ENCODE data around the gene BATF.

BATF gene

GRCh38 chr14:75535164-75535898, 13.1 kb downstream of the BATF start:
- Histone ChIP-seq H3K27ac (ENCODE audit: extremely low read depth, low read depth, low read length) (no peak overlapping the region), H3K36me3 (ENCODE audit: control insufficient read depth in 2 of 2, insufficient read depth in 1 of 2, low read length in 2 of 2) (no peaks in the 10 kb centered on the region), H3K4me3 (ENCODE audit: low read depth, low read length) (no peak overlapping the region), H3K9me3 (ENCODE audit: control insufficient read depth, insufficient read depth, low read depth, low read length) (no peaks in the 10 kb centered on the region), H3K4me1 (ENCODE audit: control insufficient read depth, insufficient read depth, low read length) (peaks cover 6% of the 10 kb centered on the region)
- POLR2A ChIA-PET: no interaction called here
- no peak for TF ChIP-seq GLIS2 (tag by site-specific recombination; IDR thresholded peaks at IDR 0.05)
- no peak for TF ChIP-seq ZNF23 (tag by site-specific recombination; IDR thresholded peaks at IDR 0.05; ENCODE audit: borderline replicate concordance)
- no peak for TF ChIP-seq ZNF785 (tag by site-specific recombination; IDR thresholded peaks at IDR 0.05)
- TF ChIP-seq SALL2 (tag by site-specific recombination; IDR thresholded peaks at IDR 0.05; ENCODE audit: borderline replicate concordance): no peak
- TF ChIP-seq PATZ1 (tag by site-specific recombination; IDR thresholded peaks at IDR 0.05): no peak
- no peak for TF ChIP-seq ZNF112 (tag by site-specific recombination; IDR thresholded peaks at IDR 0.05)
- TF ChIP-seq ZNF37A (tag by site-specific recombination; IDR thresholded peaks at IDR 0.05): no peak
- TF ChIP-seq ELK4 (IDR thresholded peaks at IDR 0.05; ENCODE audit: borderline replicate concordance, low read depth, low read length): no peak
- TF ChIP-seq ZBTB49 (tag by site-specific recombination; IDR thresholded peaks at IDR 0.05; ENCODE audit: low read depth): no peak
- TF ChIP-seq ZNF280D (tag by site-specific recombination; IDR thresholded peaks at IDR 0.05): no peak
- no peak for TF ChIP-seq ZNF791 (tag by site-specific recombination; IDR thresholded peaks at IDR 0.05)
- no peak for TF ChIP-seq RBAK (tag by site-specific recombination; IDR thresholded peaks at IDR 0.05)
- TF ChIP-seq ZNF174 (tag by site-specific recombination; IDR thresholded peaks at IDR 0.05): no peak
- TF ChIP-seq ZNF148 (tag by site-specific recombination; IDR thresholded peaks at IDR 0.05; ENCODE audit: borderline replicate concordance): no peak
- TF ChIP-seq ZNF792 (tag by site-specific recombination; IDR thresholded peaks at IDR 0.05): no peak
- TF ChIP-seq MYNN (tag by site-specific recombination; IDR thresholded peaks at IDR 0.05; ENCODE audit: borderline replicate concordance): no peak
- CTCF ChIA-PET: interaction anchor here (1.1 to 1.4 kb wide), 2 partner anchors 26 to 230 kb away, joined by 3 to 7 read pairs; no protein-coding TSS in a partner anchor
